DND-41 (cell line): ENCODE measurements around the gene FBXO47.

Experiments
- ATAC-seq: fragments of 200-7000 bp; cut with Tn5 transposase; 3 replicates; pipeline ENCODE4 v1.9.1; 2021; ENCODE audit warnings: low read depth; ENCODE audit not compliant: insufficient read depth
- DNase-seq: peaks from one replicate; pipeline ENCODE4 v3.0.0-alpha.2; 2020
- H2AFZ ChIP-seq: 2 replicates; pipeline ENCODE4 v1.6.0; 2012; ENCODE audit warnings: low read depth, low read length
- H3K27ac ChIP-seq: 2 replicates; pipeline ENCODE4 v1.5.1; 2012; ENCODE audit warnings: low read length, inconsistent platforms
- H3K27me3 ChIP-seq: fragments of 200-600 bp; sonication (generic); 2 replicates; pipeline ENCODE4 v1.6.0; 2012; ENCODE audit warnings: low read length, mild to moderate bottlenecking, inconsistent platforms; ENCODE audit not compliant: insufficient read depth, poor library complexity
- H3K36me3 ChIP-seq: 2 replicates; pipeline ENCODE4 v1.5.1; 2012; ENCODE audit warnings: low read length, inconsistent platforms; ENCODE audit not compliant: insufficient read depth
- H3K4me1 ChIP-seq: 2 replicates; pipeline ENCODE4 v1.5.1; 2012; ENCODE audit warnings: mild to moderate bottlenecking, low read length; ENCODE audit not compliant: insufficient read depth
- H3K4me2 ChIP-seq: 2 replicates; pipeline ENCODE4 v1.6.0; 2012; ENCODE audit warnings: mild to moderate bottlenecking, moderate library complexity, low read length, inconsistent platforms; ENCODE audit not compliant: insufficient read depth
- H3K4me3 ChIP-seq, 2 experiments: fragments of 200-600 bp in 1 of 2; shearing (Covaris generic) in 1 of 2; 2 replicates each; pipeline ENCODE4 v1.5.1; 2012 to 2016; ENCODE audit warnings: inconsistent platforms in 2 of 2, low read length in 2 of 2, mild to moderate bottlenecking in 2 of 2, low read depth in 1 of 2, moderate library complexity in 1 of 2
- H3K79me2 ChIP-seq: 2 replicates; pipeline ENCODE4 v1.6.0; 2012; ENCODE audit warnings: low read length, inconsistent platforms; ENCODE audit not compliant: insufficient read depth
- H3K9ac ChIP-seq: 2 replicates; pipeline ENCODE4 v1.6.0; 2012; ENCODE audit warnings: low read depth, mild to moderate bottlenecking, inconsistent platforms, low read length, moderate library complexity
- H3K9me3 ChIP-seq: 2 replicates; pipeline ENCODE4 v1.5.1; 2012; ENCODE audit warnings: low read length, moderate library complexity, mild to moderate bottlenecking, inconsistent platforms; ENCODE audit not compliant: insufficient read depth, severe bottlenecking
- H4K20me1 ChIP-seq: 2 replicates; pipeline ENCODE4 v1.6.0; 2012; ENCODE audit warnings: low read length; ENCODE audit not compliant: insufficient read depth
- CTCF ChIP-seq: IDR thresholded peaks from 2 replicates; pipeline ENCODE4 v1.5.1; 2012; ENCODE audit warnings: borderline replicate concordance, low read length, moderate library complexity, mild to moderate bottlenecking; ENCODE audit not compliant: poor library complexity, severe bottlenecking; ENCODE audit errors: extremely low read depth
- EZH2 ChIP-seq: IDR thresholded peaks from 3 replicates; pipeline ENCODE4 v1.6.1; 2012; ENCODE audit warnings: borderline replicate concordance, low read depth, mild to moderate bottlenecking, moderate library complexity, low read length, inconsistent platforms; ENCODE audit not compliant: severe bottlenecking

The FBXO47 gene

GRCh38 chr17:38906460-38907228, 60.6 kb downstream of the FBXO47 start:
- Histone ChIP-seq H3K4me3 (no peak overlapping the region), H3K79me2 (peaks cover 46% of the 10 kb centered on the region), H3K27me3 (no peaks in the 10 kb centered on the region), H3K9ac (no peak overlapping the region), H3K36me3 (peaks cover 53% of the 10 kb centered on the region), H2AFZ (no peak overlapping the region), H4K20me1 (peaks cover 26% of the 10 kb centered on the region), H3K4me1 (no peaks in the 10 kb centered on the region), H3K4me2 (no peak overlapping the region), H3K9me3 (no peaks in the 10 kb centered on the region), H3K27ac (no peak overlapping the region)
- TF ChIP-seq CTCF (no peak), EZH2 (no peak)
- no peak for DNase-seq
- ATAC-seq, result no peak

GRCh38 chr17:38905375-38905774, 61.8 kb downstream of the FBXO47 start:
- TF ChIP-seq EZH2, result no peak
- TF ChIP-seq CTCF, result no peak
- H4K20me1 ChIP-seq, result peaks cover 33% of the 10 kb centered on the region
- peaks cover 4% of the 10 kb centered on the region for H3K4me1 ChIP-seq
- no peak overlapping the region for H3K27ac ChIP-seq
- H3K4me2 ChIP-seq, result no peak overlapping the region
- ATAC-seq (no peak), DNase-seq (no peak)
- H3K36me3 ChIP-seq, result peaks cover 55% of the 10 kb centered on the region
- H3K79me2 ChIP-seq, result peaks cover 56% of the 10 kb centered on the region
- no peaks in the 10 kb centered on the region for H3K9me3 ChIP-seq
- H3K4me3 ChIP-seq, result no peak overlapping the region
- H3K27me3 ChIP-seq, result no peaks in the 10 kb centered on the region
- no peak overlapping the region for H2AFZ ChIP-seq
- H3K9ac ChIP-seq, result no peak overlapping the region

- Histone ChIP-seq H3K27ac (no peak overlapping the region), H3K79me2 (peaks cover 56% of the 10 kb centered on the region), H3K9me3 (no peaks in the 10 kb centered on the region), H3K4me2 (no peak overlapping the region), H3K4me3 (no peak overlapping the region), H3K4me1 (peaks cover 4% of the 10 kb centered on the region), H3K9ac (no peak overlapping the region), H4K20me1 (peaks cover 33% of the 10 kb centered on the region), H2AFZ (no peak overlapping the region), H3K36me3 (peaks cover 55% of the 10 kb centered on the region), H3K27me3 (no peaks in the 10 kb centered on the region)
- no peak for ATAC-seq
- TF ChIP-seq EZH2 (no peak), CTCF (no peak)
- DNase-seq, result no peak
These were observed 62.3 kb downstream of the FBXO47 start for GRCh38 chr17:38904892-38905291.

GRCh38 chr17:38903404-38903803, 63.8 kb downstream of the FBXO47 start:
- no peak overlapping the region for H3K4me2 ChIP-seq
- H3K27me3 ChIP-seq, result no peaks in the 10 kb centered on the region

More at GRCh38 chr17:38903404-38903803, 63.8 kb downstream of the FBXO47 start:
- H3K9me3 ChIP-seq, result no peaks in the 10 kb centered on the region
- no peak overlapping the region for H3K9ac ChIP-seq
- H3K79me2 ChIP-seq, result peaks cover 53% of the 10 kb centered on the region
- TF ChIP-seq EZH2 (no peak), CTCF (no peak)
- H2AFZ ChIP-seq, result no peak overlapping the region
- no peak overlapping the region for H3K27ac ChIP-seq
- H3K36me3 ChIP-seq, result peaks cover 59% of the 10 kb centered on the region
- H3K4me1 ChIP-seq, result peaks cover 15% of the 10 kb centered on the region
- no peak overlapping the region for H3K4me3 ChIP-seq
- ATAC-seq, result no peak
- DNase-seq, result no peak
- H4K20me1 ChIP-seq, result peaks cover 27% of the 10 kb centered on the region
